ENCODE data around the gene TBC1D17.

The TBC1D17 gene

DNA sequence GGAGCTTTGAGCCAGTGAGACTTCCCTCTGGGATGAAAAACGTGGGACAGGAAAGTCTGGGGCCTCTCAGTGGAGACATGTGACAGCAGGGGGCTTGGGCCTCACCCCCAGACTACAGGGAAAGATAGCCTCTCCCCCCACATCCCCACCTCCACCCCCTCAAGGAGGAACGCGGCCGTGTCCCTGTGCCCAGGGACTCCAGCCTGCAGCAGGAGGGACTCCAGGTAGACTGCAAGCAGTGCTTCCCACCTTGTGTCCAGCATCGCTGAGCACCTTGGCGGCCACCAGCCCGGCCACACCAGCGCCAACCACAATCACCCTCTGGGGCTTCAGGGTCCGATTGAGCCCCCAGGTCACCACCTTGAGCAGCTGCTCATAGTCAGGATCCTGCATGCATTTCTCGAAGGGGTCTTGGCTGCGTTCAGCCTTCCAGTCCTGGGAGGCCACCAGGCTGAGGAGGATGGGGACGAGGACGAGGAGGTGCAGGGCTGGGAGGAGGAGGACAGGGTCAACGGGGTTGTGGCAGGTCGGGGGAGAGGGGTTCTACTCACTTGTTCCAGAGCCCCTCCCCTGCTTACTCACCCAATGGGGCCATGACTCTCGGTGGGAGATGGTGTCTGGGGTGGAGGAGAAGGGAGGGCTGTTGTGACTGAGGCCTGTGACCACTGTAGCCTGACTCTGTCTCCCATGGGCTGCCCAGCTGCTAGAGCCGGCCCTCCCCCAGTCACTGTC lies 18.2 kb downstream of the TBC1D17 start:
- DNase-seq: no peak

DNA sequence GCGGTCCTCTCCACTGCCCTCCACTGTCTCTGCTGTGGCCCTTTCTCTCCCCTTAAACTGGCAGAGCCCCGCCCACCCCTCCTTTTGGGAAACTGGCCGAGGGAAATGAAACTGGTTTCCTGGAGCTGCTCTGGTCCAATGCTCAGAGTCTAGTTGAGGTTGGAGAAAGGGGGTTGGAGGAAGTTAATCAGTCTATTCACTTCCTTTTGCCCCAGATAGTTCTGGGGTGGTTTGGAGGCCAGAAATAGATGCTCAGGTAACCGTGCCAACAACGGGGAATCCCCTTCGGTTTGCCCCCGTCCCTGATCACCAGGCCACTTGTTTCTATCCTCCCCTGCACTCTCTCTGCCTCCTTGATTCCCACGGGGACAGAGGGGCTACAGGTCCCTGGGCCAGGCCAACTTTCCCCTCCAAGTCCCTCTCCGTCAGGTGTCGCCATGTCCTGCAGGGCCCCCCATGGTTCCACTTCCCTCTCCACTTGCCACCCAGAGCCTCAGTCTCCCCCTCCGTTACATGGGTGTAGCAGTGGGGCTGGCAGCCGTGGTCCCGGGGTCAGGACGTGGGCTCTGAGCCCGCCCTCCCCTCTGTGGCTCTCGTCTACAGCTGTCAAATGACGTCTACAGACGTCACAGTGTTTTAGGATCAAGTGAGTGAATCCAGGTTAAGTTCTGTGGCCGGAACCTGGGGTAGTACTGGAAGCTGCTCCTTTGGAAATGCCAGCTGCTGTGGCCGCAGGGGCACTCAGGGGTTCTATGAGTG lies 19.5 kb downstream of the TBC1D17 start, which contains the start of gene IL4I1:
TSS of gene IL4I1 (minus strand) at position 25 of the 759 bp plus-strand sequence. CDS start 727 bp downstream, outside the sequence.
- no peak for DNase-seq

DNA sequence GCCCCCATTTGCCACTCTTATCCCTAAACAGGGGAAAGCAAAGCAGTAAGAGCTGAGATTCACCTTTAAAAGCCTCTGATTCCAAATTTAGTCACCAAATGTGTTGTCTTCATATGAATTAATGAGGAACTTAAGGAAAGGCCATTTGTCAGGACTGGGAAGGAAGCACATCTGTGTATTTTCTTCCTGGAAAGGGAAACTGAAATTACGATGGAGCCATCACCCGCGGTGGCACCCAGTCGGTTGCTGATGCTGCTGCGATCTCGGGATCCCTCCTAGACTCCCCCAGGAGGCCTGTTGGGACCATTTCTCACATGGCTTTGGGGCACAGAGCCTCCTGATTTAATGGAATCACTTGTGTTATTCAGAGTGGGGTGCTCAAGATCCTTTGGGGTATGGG lies 26.6 kb downstream of the TBC1D17 start:
- no peak for DNase-seq

DNA sequence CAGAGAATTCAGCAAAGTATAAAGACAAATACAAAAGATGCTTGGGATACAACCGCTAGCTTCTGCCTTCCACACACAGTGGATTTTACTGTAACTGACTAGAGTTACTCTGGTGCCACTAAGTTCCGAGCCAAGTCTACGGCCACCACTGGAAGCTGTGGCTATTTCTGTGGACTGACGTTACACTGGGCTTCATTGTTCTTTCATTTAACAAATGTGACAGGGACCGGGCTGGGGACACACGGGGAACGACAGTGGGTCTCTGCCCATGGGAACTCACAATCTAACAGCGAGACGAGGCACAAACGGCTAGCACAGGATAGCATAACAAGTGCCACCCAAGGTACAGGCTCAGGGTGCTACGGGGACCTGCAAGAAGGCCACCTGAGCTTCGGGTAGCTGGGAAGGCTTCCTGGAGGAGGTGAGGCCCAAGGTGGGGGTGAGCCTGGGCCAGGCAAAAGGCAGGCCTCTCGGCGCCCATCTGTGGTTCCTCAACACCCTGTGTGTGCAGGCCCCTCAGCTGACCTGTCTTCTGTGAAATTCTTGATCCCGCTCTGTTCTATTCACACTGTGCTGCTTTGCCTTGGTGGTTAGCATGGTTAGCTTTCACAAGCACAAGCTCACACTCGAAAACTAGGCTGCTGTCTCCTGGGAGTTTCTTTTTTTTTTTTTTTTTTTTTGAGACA lies 29.5 kb downstream of the TBC1D17 start:
- DNase-seq: no peak

DNA sequence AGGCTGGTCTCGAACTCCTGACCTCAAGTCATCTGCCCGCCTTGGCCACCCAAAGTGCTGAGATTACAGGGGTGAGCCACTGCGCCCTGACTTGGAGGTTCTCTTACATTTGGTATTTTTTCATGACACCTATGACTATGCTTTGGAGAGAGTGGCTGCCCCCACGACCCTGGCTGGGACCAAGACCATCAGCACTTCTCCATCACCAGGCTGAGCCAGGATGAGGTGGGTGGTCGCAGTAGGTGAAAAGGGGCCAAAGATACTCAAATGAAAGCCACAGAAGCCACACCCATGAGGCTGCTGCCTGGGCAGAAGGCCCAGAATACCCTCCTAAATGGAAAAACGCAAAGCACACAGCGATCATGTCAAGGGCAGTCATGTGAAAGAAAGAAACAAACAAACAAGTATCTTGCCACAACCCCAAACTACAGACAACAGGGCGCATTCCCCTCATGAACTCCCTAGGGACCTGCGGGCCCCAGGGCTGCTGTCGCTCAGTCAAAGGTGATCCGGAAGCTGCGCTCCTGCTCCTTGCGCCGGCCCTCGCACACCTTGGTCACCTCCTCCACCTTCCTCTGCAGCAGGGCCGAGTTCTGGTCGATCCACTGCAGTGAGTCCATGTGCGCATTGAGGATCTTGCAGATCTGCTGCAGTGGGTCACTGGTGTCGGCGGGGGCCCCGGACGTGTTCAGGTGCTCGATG lies 30.4 kb downstream of the TBC1D17 start:
- no peak for DNase-seq

DNA sequence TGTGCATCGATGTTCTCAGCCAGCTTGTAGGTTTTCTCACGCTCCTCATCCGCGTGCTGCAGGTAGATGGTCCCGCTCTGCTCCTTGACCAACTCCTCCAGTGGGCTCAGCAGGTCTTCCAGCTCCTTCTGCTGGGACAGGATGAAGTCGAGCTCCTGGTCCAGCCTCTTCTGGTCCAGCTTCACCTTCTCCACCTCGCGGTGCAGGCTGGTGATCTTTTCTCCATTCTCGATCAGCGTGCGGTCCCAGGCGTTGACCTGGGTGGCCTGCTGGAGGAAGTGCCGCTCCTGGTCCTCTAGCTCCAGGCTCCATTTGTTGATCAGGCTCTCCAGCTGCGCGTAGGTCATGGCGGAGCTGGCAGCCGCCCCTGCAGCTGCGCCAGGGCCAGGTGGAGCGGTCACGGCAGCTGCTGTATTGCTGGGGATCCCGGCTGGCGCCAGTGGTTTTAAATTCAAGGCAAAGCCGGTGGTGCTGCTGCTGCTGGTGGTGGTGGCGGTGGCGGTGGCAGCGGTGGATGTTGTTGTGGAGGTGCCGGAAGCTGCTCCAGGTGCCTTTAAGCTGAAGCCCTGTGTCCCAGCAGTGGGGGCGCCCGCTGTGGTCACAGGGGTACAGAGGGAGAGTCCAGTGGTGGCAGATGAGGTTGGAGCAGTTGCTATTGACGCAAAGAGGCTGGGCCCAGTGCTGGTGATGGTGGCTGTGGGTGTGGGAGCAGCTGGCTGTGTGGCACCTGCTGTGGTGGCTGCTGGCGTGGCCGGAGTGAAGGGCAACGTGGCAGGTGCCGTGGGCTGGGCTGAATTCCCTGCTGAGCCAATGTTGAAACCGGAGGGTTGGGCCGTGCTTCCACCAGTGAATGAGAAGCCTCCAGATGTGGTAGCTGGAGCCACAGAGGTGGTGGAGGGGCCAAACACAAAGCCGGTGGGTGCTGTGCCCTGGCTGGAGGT lies 31.2 kb downstream of the TBC1D17 start:
- DNase-seq: no peak

DNA sequence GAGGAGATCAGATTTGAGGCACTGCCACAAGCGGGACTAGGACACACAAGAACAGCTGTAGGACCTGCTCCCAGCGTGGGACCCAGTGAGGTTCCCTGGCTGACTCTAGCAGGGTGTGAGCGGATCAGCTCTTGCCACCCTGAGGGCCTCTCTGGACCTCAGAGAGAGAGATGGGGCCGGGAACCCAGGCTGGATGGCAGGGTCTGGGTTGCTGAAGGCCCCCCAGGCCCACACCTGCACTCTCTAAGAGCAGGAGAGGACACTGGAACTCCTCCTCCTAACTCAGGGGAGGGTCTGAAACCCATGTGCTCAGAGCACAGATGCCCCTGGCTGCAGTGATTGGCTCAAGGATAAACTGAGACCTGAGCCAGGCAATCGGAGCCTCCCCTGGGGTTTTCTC lies 32.7 kb downstream of the TBC1D17 start:
- DNase-seq: no peak

DNA sequence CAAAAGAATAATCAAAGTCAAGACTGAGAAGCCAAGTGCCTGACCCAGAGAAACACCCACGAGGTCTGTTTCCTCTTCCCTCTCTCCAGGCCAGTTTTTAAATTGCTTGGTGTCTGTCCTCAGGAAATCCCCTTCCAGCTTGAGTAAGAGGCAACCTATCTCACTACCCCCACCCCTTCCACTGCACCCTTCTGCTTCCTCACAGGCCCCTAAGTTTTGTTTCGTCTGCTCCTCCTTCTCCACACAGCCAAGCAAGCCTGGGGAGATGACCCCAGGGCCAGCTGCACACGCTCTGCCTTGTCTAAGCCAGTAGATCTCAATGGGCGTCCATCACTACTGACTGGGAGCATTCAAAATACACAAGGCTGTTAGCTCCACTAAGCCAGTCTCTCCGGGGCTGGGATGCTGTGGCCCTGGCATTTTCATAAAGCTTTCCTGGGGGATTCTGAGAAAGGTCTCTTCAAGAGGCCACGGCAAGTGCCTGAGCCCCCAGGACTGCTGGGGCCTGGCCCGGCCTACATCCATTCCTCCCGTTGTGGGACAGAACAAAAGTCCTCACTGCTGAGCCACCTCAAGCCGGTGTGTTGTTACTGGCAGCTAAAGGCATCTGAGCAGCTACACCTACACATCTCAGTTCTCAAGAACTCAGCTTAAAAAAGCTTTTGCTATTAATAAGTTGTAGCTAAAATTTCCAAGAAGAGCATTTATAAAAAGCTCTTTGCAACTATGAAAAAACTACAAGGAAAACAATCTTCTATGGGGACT lies 34.1 kb downstream of the TBC1D17 start:
- DNase-seq: no peak

DNA sequence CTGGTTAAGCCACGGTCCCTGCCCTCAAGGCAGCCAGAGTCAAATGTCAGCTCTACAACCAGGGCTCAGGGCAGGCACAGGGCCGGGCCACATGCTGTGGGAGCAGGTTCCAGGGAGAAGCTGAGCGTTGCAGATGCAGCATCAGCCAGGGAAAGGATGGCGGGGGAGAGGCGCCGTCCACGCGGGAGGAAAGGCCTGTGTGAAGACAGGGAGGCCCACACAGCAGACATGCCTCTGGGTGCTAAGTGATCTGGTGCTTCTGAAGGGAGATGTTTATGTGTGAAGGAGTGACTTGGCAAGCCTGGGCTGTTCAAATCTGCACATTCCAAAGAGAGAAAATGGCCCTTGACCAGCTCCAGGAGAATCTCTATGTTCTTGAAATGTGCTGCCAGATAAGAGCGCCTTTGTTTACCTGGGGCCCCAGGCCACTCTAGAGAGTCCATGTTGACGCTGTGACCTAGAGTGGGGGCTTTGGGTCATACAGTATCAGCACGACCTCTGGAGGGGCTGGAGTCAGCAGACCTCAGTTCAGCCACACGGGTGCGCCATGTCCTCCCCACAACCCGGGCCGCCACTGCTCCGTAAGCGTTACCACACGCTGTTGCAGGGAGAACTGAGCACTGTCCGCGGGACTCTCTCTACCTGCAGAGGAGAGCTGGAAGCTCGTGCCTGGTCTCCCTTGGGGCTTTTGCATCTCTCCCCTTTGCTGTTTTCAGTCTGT lies 35.6 kb downstream of the TBC1D17 start:
- no peak for DNase-seq

DNA sequence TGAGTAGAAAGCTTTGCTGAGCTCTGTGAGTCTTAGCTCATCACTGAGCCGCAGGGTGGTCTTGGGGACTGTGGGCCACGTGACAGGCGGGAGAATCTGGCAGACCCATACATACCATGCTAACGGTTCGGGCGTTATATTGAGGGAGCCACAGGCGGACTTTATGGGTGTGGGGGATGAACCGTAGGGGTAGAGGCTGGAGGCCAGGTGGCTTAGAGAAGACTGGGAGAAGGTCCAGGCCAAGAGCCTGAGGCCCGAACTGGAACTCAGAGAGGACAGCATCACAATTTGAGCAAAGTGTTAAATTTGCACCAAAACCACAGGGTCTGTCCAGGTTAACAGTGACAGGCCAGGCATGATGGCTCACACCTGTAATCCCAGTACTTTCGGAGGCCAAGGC lies 36.2 kb downstream of the TBC1D17 start:
- no peak for DNase-seq

DNA sequence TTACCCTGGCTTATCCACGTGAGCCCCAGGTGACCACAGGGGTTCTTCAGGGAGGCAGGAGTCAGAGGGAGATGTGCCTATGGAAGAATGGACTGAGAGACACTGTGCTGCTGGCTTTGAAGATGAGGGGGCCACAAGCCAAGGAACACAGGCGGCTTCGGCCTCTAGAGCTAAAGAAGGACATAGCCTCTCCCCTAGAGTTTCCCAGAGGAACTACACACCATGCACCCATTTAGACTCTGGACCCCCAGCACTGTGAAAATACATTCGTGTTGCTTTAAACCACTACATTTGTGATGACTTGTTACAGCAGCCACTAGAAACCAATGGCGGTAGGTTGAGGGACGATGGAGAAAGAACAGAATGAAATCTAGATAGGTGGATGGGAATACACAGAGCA lies 37.8 kb downstream of the TBC1D17 start:
- no peak for DNase-seq

DNA sequence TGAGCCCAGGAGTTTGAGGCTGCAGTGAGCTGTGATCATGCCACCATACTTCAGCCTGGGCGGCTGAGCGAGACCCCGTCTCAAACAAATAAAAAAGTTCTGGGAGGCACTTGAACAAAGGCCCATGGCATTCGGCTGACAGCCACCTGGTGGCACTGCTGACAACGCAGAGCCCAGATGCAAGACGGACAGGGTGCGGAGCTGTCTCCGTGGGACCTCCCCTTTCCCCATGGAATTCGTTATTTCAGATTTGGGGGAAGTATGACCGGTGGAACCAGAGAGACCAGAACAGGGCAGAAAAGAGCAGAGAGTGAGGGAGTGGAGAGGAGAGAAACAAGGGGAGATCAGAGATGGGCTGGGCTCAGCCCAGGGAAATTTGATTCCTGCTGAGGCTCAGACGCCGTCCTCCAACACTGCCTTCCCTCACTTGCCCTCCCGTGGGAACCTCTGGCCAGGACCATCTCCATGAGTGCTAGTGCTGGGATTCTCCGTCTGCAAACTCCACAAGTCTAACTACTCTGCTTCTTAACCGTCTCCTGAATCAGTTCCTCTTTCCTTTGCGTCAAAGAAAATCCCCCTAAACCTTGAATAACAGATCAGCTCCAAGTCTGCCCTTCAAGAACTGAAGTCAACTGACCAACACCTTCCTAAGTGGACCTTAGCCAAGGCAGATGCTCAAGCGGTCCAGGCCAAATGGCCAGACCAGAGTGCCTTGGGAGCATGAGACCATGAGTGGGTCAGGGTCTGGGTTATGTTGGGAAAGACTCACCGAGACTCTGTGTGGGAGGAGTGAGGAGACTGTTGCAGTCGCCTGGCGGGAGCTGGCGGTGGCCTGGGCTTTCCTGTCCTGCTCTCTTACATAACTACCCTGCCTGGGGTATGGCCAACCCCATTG lies 39.6 kb downstream of the TBC1D17 start:
- DNase-seq: no peak

DNA sequence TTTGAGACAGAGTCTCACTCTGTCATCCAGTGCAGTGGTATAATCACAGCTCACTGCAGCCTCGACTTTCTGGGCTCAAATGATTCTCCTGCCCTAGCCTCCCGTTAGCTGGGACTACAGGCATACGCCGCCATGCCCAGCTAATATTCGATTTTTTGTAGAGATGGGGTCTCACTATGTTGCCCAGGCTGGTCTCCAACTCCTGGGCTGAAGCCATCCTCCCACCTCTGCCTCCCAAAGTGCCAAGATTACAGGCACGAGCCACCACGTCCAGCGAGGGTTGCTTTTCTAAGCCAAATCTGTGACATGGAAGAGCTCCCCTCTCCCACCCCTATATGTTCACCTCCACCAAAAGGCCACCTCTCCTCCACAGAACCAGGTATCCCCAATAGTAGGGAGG lies 40.6 kb downstream of the TBC1D17 start:
- DNase-seq: no peak

DNA sequence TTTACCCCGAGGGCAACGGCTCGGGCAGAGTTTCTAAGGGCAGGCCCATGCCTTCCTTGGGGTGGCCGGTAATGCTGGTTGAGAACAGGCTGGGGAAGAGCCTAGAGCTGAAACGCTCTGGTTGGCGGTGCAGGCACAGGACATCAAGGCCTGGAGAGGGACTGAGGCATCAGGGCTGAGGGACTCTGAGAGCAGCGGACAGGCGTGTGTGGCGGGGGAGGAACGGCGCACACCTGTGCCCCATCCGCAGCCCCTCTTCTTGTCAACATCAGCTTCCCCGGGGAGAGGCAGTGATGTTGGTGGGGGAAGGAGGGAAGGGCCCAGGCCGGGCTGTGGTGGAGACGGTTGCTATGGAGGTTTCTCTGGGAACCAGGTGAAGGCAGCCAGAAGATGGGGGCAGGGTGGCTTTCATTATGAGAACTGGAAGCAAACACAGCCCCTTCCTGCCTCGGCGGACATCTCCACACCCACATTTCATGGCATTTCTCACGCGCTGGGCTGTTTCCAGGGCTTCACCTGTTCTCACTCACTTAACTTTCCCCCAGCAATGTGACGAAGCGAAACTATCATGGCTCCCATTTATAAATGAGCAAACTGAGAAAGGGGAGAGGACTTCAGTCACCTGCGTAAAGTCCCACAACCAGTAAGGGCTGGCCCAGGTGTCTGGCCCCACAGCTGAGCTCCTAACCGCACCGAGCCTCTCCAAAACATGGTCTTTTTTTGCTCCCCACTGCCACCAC lies 43.3 kb downstream of the TBC1D17 start:
- no peak for DNase-seq

DNA sequence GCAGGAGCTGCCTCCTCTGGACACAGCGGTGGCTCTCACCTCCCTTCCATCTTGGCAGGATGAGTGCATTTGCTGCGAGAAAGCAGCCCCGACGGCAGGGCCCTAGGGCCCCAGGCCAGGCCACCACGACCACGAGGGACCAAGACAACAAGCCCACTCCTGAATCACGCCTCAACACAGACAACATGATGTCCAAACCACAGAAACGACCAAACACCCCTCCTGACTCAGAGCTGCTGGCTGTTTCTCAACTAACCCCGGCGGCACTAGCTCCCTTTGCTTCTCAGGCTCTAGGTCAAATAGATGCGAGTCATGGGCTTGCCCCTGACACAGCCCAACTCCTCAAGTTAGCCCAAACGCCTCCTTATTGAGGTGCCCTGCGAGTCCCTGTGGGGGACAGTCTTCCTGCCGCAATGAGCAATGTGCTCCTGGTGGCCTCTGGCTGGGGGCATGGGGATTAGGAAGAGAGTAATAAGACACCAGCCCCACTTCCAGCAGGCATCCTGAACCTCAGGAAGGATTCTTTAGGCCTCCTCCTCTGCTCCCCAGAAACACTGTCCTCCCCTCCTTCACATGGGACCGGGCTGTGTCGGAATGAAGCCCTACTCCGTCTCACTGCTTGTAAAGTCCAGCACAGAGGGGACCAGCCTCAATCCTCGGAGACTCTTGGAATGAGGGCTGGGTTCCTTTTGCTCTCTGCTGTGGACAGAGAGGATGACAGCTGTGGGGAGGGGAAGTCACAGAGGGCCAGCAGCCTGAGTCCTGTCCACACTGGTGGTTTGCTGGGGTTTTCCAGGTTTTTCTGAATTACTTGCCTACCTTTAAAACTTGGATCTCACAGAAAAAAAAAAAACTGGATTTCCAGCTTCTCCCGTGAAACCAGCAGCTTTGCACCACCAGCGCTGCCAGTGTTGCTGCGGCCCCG lies 44.6 kb downstream of the TBC1D17 start:
- no peak for DNase-seq

DNA sequence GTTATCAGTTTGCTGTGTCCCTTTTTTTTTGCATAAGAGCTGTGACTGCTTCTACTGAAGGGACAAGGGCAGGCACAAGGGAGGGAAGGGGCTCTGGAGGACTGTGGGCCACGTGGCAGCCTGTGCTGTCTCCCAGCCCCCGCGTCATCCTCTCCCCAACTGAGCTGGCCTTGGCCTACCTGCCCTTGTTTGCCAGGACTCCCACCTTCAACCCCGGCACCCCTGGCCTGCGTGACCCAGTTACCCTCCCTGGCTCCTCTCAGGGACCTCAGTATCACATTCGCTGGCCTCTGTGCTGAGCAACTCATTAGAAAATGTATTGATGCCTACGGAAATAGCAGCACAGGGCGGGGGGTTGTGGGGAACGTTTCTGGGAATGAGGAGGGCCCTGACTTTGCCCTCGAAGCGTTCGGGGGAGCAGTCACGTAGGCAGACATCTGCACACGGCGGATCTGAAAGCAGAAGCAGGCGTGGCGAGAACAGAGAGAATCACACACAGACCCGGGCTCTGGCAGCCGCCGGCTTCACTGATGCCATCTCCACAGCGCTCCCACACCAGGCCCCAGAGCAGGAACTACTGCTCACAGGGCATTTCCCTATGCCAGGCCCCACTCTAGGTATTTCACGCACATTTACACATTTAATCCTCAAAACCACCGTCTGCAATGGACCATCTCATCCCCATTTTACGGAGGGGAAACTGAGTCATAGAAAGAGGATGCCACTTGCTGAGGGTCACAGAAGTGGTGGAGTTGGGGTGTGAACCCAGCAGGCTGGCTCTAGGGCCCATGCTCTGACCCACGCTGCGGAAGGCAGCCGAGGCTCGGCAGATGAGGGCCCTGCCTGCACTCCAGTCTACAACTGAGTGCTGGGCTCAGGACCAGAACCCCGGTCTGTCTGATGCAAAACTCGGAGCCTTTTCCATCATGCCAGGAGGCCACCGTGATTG lies 45.8 kb downstream of the TBC1D17 start:
- DNase-seq: no peak
